SU-DHL-6 (cell line): Measurements from ENCODE around the gene EXT2.

Source experiments
- H2AFZ ChIP-seq: fragments of 200-600 bp; sonication (generic); 2 replicates; pipeline ENCODE4 v1.6.1; 2014; ENCODE audit warnings: low read depth, mild to moderate bottlenecking, moderate library complexity, mixed read lengths, antibody characterized with exemption, low read length; ENCODE audit not compliant: severe bottlenecking
- H3F3A ChIP-seq: fragments of 200-600 bp; shearing (Covaris generic); 2 replicates; pipeline ENCODE4 v1.6.0; 2016; ENCODE audit warnings: antibody characterized with exemption, mild to moderate bottlenecking; ENCODE audit not compliant: insufficient read depth
- H3K27ac ChIP-seq: fragments of 200-600 bp; sonication (generic); 2 replicates; pipeline ENCODE4 v1.5.1; 2016; ENCODE audit warnings: low read depth, mild to moderate bottlenecking, low read length, moderate library complexity, mixed read lengths
- H3K27me3 ChIP-seq: fragments of 200-600 bp; sonication (generic), shearing (Covaris generic); 2 replicates; pipeline ENCODE4 v1.6.0; 2014; ENCODE audit warnings: mild to moderate bottlenecking, low read length
- H3K36me3 ChIP-seq: fragments of 200-600 bp; sonication (generic); 2 replicates; pipeline ENCODE4 v1.6.1; 2014; ENCODE audit warnings: mild to moderate bottlenecking, low read length, mixed read lengths
- H3K4me2 ChIP-seq: fragments of 300-600, 200-600 bp; shearing (Covaris generic), sonication (generic); 2 replicates; pipeline ENCODE4 v1.6.0; 2014; ENCODE audit warnings: low read length, low read depth, mild to moderate bottlenecking; ENCODE audit not compliant: poor library complexity, severe bottlenecking
- H3K4me3 ChIP-seq: fragments of 200-600 bp; sonication (generic); 2 replicates; pipeline ENCODE4 v1.5.1; 2014; ENCODE audit warnings: antibody characterized with exemption, low read length, mild to moderate bottlenecking, mixed read lengths; ENCODE audit not compliant: insufficient read depth, poor library complexity, severe bottlenecking
- H3K79me2 ChIP-seq: fragments of 200-600 bp; sonication (generic); 2 replicates; pipeline ENCODE4 v1.6.1; 2014; ENCODE audit warnings: mild to moderate bottlenecking, low read length, moderate library complexity; ENCODE audit not compliant: insufficient read depth
- H3K9ac ChIP-seq: fragments of 200-600 bp; sonication (generic); 2 replicates; pipeline ENCODE4 v1.7.0; 2014; ENCODE audit warnings: mild to moderate bottlenecking, low read length
- H3K9me2 ChIP-seq: fragments of 200-600 bp; sonication (generic); replicated peaks from 2 replicates; pipeline ENCODE4 v1.6.1; 2014; ENCODE audit warnings: low read length; ENCODE audit not compliant: insufficient read depth
- H3K9me3 ChIP-seq: fragments of 200-600 bp; sonication (generic); 2 replicates; pipeline ENCODE4 v1.6.1; 2014; ENCODE audit warnings: low read length, mixed read lengths; ENCODE audit not compliant: insufficient read depth
- H4K20me1 ChIP-seq: fragments of 200-600 bp; sonication (generic); 2 replicates; pipeline ENCODE4 v1.6.1; 2014; ENCODE audit warnings: low read depth, mild to moderate bottlenecking, antibody characterized with exemption, low read length, moderate library complexity, mixed read lengths
- EZH2phosphoT487 ChIP-seq: fragments of 200-600 bp; sonication (generic), shearing (Covaris generic); conservative IDR thresholded peaks from 2 replicates; pipeline ENCODE4 v1.6.1; 2018; ENCODE audit warnings: mild to moderate bottlenecking, antibody characterized with exemption, low read length, moderate library complexity, mixed read lengths
- TF ChIP-seq, protein P1 (sequence below): fragments of 200-600 bp; sonication (generic); IDR thresholded peaks from one replicate; pipeline ENCODE4 v1.5.1; 2017; ENCODE audit warnings: antibody characterized with exemption, mild to moderate bottlenecking, low read length, moderate library complexity; ENCODE audit not compliant: insufficient read depth, poor library complexity, severe bottlenecking

The EXT2 gene

DNA sequence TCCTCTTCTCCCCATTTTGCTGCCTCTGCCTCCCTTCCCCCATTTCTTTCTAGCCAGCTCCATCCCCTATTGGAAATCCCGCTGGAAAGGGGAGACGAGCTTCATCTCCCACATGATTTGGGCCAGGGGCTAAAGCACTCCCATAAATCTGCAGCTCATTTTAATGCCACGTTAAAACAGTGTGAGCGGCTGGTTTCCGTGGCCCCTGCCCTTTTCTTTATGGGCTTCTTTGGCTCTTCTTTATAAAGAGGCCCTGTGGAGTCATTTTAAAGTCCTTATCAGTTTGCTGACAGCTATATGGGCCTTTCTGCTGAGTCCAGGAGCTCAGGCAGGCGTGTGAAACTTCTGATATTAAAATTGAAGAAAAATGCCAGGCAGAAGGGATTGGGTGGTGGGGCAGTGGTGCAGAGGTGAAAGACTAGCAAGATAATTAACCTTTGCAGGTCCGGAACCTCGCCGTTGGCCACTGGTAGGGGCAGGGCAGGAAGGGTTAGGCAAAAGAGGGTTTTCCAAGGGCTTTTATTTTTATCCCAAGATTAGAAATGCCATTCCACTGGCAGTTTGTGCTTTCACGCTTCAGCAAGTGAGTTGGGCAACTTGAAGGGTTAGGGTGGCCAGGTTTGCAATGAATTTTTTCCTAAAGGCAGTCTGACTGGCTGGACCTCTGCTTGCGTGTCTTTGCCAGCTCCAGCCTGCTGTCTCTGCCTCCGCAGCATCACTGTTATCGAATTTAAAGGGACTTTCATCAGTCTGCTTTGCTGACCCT lies 44.3 kb downstream of the EXT2 start:
- no peaks in the 10 kb centered on the region for H3F3A ChIP-seq
- no peaks in the 10 kb centered on the region for H3K9me3 ChIP-seq
- H3K36me3 ChIP-seq: no peaks in the 10 kb centered on the region
- H3K4me2 ChIP-seq: no peak overlapping the region
- no peak for TF ChIP-seq EZH2phosphoT487
- TF ChIP-seq, protein P1, sequence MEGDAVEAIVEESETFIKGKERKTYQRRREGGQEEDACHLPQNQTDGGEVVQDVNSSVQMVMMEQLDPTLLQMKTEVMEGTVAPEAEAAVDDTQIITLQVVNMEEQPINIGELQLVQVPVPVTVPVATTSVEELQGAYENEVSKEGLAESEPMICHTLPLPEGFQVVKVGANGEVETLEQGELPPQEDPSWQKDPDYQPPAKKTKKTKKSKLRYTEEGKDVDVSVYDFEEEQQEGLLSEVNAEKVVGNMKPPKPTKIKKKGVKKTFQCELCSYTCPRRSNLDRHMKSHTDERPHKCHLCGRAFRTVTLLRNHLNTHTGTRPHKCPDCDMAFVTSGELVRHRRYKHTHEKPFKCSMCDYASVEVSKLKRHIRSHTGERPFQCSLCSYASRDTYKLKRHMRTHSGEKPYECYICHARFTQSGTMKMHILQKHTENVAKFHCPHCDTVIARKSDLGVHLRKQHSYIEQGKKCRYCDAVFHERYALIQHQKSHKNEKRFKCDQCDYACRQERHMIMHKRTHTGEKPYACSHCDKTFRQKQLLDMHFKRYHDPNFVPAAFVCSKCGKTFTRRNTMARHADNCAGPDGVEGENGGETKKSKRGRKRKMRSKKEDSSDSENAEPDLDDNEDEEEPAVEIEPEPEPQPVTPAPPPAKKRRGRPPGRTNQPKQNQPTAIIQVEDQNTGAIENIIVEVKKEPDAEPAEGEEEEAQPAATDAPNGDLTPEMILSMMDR: no peak
- no peaks in the 10 kb centered on the region for H4K20me1 ChIP-seq
- H3K9me2 ChIP-seq: no peaks in the 10 kb centered on the region
- no peak overlapping the region for H2AFZ ChIP-seq
- no peak overlapping the region for H3K9ac ChIP-seq
- no peaks in the 10 kb centered on the region for H3K27me3 ChIP-seq
- no peaks in the 10 kb centered on the region for H3K79me2 ChIP-seq
- H3K27ac ChIP-seq: no peak overlapping the region
- no peak overlapping the region for H3K4me3 ChIP-seq

DNA sequence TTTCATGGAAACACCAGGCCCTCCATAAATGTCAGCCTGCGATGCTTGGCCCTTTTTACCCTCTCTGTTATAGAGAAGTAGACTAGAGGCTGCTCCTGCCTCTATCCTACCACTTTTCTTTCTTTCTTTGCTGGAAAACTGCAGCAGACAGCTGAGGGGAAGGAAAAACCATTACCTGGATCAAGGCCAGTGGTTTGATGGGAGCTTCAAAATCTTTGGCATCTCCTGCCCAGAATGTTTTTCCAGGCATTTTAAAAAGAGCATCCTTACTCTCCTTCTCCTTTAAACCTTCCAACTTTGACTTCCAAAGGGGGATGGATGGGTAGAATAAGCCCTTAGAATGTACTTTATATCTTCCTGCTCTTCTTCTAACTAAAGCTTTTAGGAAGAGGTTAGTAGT lies 44.9 kb downstream of the EXT2 start:
- no peaks in the 10 kb centered on the region for H3K9me3 ChIP-seq
- TF ChIP-seq, protein P1: no peak
- TF ChIP-seq EZH2phosphoT487: no peak
- H3K36me3 ChIP-seq: no peaks in the 10 kb centered on the region
- no peaks in the 10 kb centered on the region for H3F3A ChIP-seq
- no peak overlapping the region for H2AFZ ChIP-seq
- H3K4me3 ChIP-seq: no peak overlapping the region
- no peaks in the 10 kb centered on the region for H4K20me1 ChIP-seq
- no peak overlapping the region for H3K9ac ChIP-seq
- H3K79me2 ChIP-seq: no peaks in the 10 kb centered on the region
- H3K27ac ChIP-seq: no peak overlapping the region
- H3K27me3 ChIP-seq: no peaks in the 10 kb centered on the region
- no peaks in the 10 kb centered on the region for H3K9me2 ChIP-seq
- H3K4me2 ChIP-seq: no peak overlapping the region

DNA sequence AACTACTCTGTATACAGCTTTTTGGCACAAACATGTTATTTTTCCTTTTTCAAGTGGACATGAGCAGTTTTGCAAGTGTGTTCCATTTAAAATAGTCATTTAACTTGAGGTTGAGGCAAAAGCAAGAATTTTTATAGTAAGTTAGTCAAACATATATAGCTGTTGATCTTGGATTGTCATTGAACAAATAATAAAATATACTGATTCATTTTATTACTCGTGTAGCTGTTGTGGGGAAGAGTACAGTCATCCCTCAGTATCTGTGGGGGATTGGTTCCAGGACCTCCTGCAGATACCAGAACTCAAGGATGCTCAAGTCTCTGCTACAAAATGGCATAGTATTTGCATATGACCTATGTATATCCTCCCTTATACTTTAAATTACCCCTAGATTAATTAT lies 45.3 kb downstream of the EXT2 start:
- no peak overlapping the region for H3K4me2 ChIP-seq
- no peak for TF ChIP-seq EZH2phosphoT487
- TF ChIP-seq, protein P1: no peak

More for the DNA sequence above, 45.3 kb downstream of the EXT2 start:
- Histone ChIP-seq H3K4me3 (no peak overlapping the region), H3K27me3 (no peaks in the 10 kb centered on the region), H3K79me2 (no peaks in the 10 kb centered on the region), H4K20me1 (no peaks in the 10 kb centered on the region), H3K9me3 (no peaks in the 10 kb centered on the region), H3K9me2 (no peaks in the 10 kb centered on the region), H3F3A (no peaks in the 10 kb centered on the region), H2AFZ (no peak overlapping the region), H3K9ac (no peak overlapping the region), H3K27ac (no peak overlapping the region), H3K36me3 (no peaks in the 10 kb centered on the region)
